PFSK-1 (cell line): ENCODE results near the gene ZAP70.

ENCODE experiments used
- FOXP2 ChIP-seq: optimal IDR thresholded peaks from 2 replicates; pipeline ENCODE3; 2011; ENCODE audit warnings: borderline replicate concordance, control low read depth, inconsistent platforms; ENCODE audit not compliant: insufficient read depth; ENCODE audit errors: extremely low read length, extremely low read depth
- POLR2AphosphoS5 ChIP-seq: IDR thresholded peaks from 2 replicates; pipeline ENCODE4 v1.6.1; 2012; ENCODE audit warnings: low read depth, mild to moderate bottlenecking, control low read depth, low read length, moderate library complexity
- SIN3A ChIP-seq: IDR thresholded peaks from 2 replicates; pipeline ENCODE4 v1.6.1; 2012; ENCODE audit warnings: mild to moderate bottlenecking, low read length, moderate library complexity, borderline replicate concordance; ENCODE audit not compliant: insufficient read depth
- TAF1 ChIP-seq: IDR thresholded peaks from 2 replicates; pipeline ENCODE4 v1.6.1; 2012; ENCODE audit warnings: low read length, control low read depth, borderline replicate concordance; ENCODE audit not compliant: insufficient read depth
- TF ChIP-seq, protein P1 (sequence below), 2 experiments: IDR thresholded peaks; 2 replicates each; pipeline versions ENCODE4 v1.6.1 to v1.8.0; 2011 to 2012; ENCODE audit warnings: low read depth in 2 of 2, low read length in 2 of 2, control low read depth in 1 of 2, inconsistent platforms in 1 of 2, mild to moderate bottlenecking in 1 of 2, moderate library complexity in 1 of 2; ENCODE audit not compliant: insufficient read depth in 1 of 2

The ZAP70 gene

DNA sequence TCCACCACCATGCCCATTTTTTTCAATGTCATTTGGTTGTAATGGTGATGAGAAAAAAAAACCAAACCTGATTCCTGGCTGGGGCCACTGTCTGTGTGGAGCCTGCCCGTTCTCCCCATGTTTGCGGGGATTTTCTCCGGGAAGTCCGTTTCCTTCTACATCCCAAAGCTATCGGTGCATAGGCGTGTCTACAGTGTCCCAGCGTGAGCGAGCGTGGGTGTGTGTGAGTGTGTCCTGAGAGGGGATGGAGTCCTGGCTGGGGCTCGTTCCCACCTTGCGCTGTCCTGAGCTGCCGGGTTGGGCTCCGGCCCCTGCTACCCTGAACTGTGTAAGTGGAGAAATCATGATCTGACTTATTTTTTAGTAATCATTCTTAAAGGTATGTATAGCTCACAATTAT is 7.3 kb upstream of the ZAP70 start:
- TF ChIP-seq, protein P1, sequence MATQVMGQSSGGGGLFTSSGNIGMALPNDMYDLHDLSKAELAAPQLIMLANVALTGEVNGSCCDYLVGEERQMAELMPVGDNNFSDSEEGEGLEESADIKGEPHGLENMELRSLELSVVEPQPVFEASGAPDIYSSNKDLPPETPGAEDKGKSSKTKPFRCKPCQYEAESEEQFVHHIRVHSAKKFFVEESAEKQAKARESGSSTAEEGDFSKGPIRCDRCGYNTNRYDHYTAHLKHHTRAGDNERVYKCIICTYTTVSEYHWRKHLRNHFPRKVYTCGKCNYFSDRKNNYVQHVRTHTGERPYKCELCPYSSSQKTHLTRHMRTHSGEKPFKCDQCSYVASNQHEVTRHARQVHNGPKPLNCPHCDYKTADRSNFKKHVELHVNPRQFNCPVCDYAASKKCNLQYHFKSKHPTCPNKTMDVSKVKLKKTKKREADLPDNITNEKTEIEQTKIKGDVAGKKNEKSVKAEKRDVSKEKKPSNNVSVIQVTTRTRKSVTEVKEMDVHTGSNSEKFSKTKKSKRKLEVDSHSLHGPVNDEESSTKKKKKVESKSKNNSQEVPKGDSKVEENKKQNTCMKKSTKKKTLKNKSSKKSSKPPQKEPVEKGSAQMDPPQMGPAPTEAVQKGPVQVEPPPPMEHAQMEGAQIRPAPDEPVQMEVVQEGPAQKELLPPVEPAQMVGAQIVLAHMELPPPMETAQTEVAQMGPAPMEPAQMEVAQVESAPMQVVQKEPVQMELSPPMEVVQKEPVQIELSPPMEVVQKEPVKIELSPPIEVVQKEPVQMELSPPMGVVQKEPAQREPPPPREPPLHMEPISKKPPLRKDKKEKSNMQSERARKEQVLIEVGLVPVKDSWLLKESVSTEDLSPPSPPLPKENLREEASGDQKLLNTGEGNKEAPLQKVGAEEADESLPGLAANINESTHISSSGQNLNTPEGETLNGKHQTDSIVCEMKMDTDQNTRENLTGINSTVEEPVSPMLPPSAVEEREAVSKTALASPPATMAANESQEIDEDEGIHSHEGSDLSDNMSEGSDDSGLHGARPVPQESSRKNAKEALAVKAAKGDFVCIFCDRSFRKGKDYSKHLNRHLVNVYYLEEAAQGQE (IDR thresholded peaks at IDR 0.05; ENCODE audit: insufficient read depth in 1 of 2, low read depth in 2 of 2, low read length in 2 of 2) = no peak
- TF ChIP-seq POLR2AphosphoS5 (no peak), FOXP2 (no peak)

DNA sequence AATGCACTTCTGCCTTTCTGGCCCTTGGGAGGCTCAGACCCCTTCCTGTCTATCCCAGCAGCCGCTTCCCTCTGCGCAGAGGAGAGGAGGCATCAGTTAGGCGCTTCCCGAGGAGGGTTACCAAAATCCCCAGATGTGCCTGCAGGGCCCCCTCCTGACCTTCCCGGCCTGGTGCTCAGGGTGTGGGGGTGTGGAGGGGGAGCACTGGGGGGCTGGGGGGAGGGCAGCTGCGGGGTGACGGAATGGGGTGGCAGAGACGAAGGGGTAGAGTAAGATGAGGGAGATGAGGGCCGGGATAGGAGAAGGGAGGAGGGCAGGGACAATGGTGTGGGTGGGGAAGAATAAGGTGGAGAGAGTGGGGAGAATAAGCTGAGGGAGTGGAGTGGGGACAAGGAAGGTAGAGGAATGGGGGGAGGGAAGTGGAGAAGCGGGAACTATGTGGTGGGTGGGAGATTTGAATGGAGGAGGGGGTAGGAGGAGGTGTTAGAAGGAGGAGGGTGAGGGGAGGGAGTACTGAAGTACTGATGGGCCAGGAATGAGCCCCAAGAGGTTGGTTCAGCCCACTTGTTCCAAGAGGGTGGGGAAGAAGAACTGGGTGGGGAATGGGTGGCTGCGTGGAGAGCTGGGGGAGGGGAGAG is 6.5 kb upstream of the ZAP70 start:
- TF ChIP-seq FOXP2 (no peak), TAF1 (no peak), SIN3A (no peak), POLR2AphosphoS5 (no peak)
- TF ChIP-seq, protein P1 (IDR thresholded peaks at IDR 0.05; ENCODE audit: insufficient read depth in 1 of 2, low read depth in 2 of 2, low read length in 2 of 2) = no peak

DNA sequence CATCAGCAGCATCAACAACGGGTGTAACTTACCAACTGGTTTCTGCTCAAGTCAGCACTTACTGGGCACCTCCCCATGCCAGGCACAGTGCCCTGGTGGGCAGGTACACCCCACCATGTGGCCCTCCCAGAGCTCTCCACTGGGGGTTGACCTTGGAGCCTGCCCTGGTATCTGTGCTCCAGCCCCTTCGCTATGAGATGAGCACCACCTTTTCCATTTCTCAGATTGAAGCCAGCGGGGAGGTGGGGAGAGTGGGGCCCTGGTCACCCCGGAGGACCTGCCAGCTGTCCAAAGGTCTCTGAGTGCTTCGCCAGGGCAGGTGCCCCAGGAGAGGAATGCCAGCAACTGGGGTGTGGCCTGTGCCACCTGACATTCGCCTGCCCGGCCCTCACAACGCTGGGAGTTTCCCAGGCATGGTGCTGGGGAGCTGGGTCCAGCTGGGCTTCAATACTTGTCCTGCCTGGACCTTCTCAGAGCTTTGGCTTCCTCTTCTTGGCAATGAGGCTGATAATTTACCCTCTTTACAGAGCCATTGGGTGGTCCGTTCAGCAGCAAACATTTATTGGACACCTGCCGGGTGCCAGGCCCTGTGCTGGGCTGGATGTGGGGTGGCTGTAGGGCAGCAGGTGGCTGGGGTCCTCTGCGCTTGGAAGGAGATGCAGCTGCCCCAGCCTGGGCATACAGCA is 5.9 kb upstream of the ZAP70 start:
- TF ChIP-seq FOXP2 (no peak), SIN3A (no peak), TAF1 (no peak), POLR2AphosphoS5 (no peak)
- TF ChIP-seq, protein P1 (IDR thresholded peaks at IDR 0.05; ENCODE audit: insufficient read depth in 1 of 2, low read depth in 2 of 2, low read length in 2 of 2) = no peak

DNA sequence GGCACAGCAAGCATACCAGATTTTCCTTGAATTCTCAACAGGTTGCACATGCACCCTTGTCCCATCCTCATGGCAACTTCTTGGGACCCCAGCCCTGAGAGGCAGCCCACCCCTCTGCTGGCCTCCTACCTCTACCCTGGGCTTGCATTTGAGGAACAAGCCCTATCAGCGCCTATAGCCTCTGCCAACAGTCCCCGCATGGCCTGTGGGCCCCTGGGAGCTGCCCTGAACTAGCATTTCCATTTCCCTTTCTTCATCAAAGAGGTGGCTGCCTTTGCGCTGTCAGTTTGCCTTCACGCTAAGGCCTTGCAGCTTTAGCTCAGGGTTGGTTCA is 5.4 kb upstream of the ZAP70 start:
- TF ChIP-seq SIN3A (no peak), FOXP2 (no peak), POLR2AphosphoS5 (no peak), TAF1 (no peak)
- TF ChIP-seq, protein P1 (IDR thresholded peaks at IDR 0.05; ENCODE audit: insufficient read depth in 1 of 2, low read depth in 2 of 2, low read length in 2 of 2) = no peak

DNA sequence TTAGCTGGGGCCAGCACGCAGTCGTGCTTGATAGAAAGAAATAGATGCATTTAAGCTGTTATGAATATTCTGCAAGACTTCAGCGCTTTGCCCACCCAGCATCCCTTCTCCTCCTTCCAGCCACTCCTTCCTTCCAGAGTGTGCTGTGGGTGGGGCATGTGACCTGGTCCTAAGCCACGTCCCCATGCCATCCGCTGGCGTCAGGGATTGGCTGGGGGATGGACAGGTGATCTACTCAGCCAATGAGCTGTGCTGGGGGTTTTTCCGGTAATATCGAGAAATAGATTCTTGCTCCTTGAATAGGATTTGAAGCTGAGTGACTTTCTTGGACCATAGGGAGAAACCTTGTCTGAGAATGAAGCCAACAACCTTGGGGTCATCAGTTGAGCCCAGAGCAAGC is 4.8 kb upstream of the ZAP70 start:
- TF ChIP-seq, protein P1 (IDR thresholded peaks at IDR 0.05; ENCODE audit: insufficient read depth in 1 of 2, low read depth in 2 of 2, low read length in 2 of 2) = no peak
- TF ChIP-seq TAF1 (no peak), SIN3A (no peak), POLR2AphosphoS5 (no peak), FOXP2 (no peak)
